Gastroesophageal sphincter (tissue), 4 donors: Measurements from ENCODE around the gene ANO4. TPM values are rescaled to one million over a fixed set of nuclear protein-coding genes. Genes with fewer than 3 reads are reported as not detected.

Experiments
- ATAC-seq: fragments of 150-250 bp; one replicate; pipeline ENCODE4 v1.9.1; 2016; ENCODE audit warnings: mild to moderate bottlenecking, moderate library complexity
- H3K27ac ChIP-seq, 4 donors: fragments of 200-600 bp; sonication (generic) in 3 of 4; 1 replicate in 3 of 4; 2 replicates in 1 of 4; pipeline ENCODE4 v1.5.1; 2016 to 2019
- H3K27me3 ChIP-seq: fragments of 200-600 bp; sonication (generic); one replicate; pipeline ENCODE4 v1.5.1; 2019
- H3K36me3 ChIP-seq, 2 donors: fragments of 200-600 bp; sonication (generic); one replicate each; pipeline ENCODE4 v1.5.1; 2019; ENCODE audit warnings: control low read depth in 1 of 2
- H3K4me1 ChIP-seq, 3 donors: fragments of 200-600 bp; sonication (generic); 1 replicate in 2 of 3; 2 replicates in 1 of 3; pipeline ENCODE4 v1.5.1; 2016 to 2019; ENCODE audit warnings: control low read depth in 2 of 3
- H3K4me3 ChIP-seq, 2 donors: fragments of 200-600 bp; sonication (generic); one replicate each; pipeline ENCODE4 v1.5.1; 2019; ENCODE audit warnings: mild to moderate bottlenecking in 1 of 2, moderate library complexity in 1 of 2
- H3K9me3 ChIP-seq, 3 donors: fragments of 200-600 bp; sonication (generic); one replicate each; pipeline ENCODE4 v1.5.1; 2017 to 2019; ENCODE audit warnings: control low read depth in 2 of 3
- EP300 ChIP-seq: sonication (generic); formaldehyde crosslinking; IDR thresholded peaks from one replicate; pipeline ENCODE4 v1.6.1; 2017; ENCODE audit warnings: antibody characterized with exemption, mild to moderate bottlenecking
- POLR2A ChIP-seq, 2 donors: fragments of 450-650 bp; IDR thresholded peaks; one replicate each; pipeline ENCODE4 v1.6.1; 2017; ENCODE audit warnings: antibody characterized with exemption in 2 of 2, mild to moderate bottlenecking in 2 of 2, moderate library complexity in 1 of 2
- POLR2AphosphoS5 ChIP-seq: sonication (generic); formaldehyde crosslinking; IDR thresholded peaks from one replicate; pipeline ENCODE4 v1.6.1; 2017; ENCODE audit warnings: antibody characterized with exemption
- WGBS, 2 donors: methylation state at CpG; one replicate each; pipeline ENCODE4 v1.1.5; 2018; ENCODE audit warnings: low coverage in 1 of 2; 5-methylcytosine and 5-hydroxymethylcytosine counted together
- total RNA-seq, 4 donors: library from RNA; depleted of rRNA; stranded (reverse); fragments of >200 nt; gene quantifications; one replicate each; pipeline ENCODE4 v1.1.0, GENCODE V29; 2016
- TF ChIP-seq, protein P1 (sequence below), 4 experiments: fragments of 200-600 bp in 2 of 4; fragments of 450-650 bp in 2 of 4; sonication (generic) in 1 of 4; IDR thresholded peaks; one replicate each; pipeline ENCODE4 v1.5.1; 2017 to 2019; ENCODE audit warnings: antibody characterized with exemption in 4 of 4, mild to moderate bottlenecking in 2 of 4, moderate library complexity in 2 of 4

Gene ANO4
- total RNA-seq, 4 donors from 2014 or later, result 0.08 to 0.30 (median 0.13) TPM; not detected in 1

DNA sequence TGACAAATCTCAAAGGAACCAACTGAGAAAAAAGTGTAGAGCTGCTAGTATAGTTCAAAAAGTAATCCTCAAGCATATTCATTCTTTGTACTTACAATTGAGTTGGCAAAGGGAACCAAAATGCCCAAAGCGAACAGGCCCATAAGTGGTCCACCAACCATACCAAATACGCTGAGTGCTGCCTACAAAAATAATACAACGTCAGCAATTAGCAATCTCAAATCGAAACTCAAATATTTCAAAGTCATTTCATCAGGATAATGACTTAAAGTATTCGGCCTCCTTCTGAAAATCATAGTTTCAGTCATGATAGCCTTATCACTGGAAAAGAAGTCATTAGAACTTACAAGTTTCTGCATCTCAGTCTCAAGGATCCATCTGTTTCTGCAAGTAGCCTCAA is 373.4 kb downstream of the ANO4 start:
- WGBS, 2 donors, result 83 to 98% methylated on average over 5 of the region's 5 CpGs
- no peak for ATAC-seq
- H3K4me3 ChIP-seq, result no peak overlapping the region
- peaks cover 0 to 3% (median 0%) of the 10 kb centered on the region in 3 donors for H3K9me3 ChIP-seq
- H3K27ac ChIP-seq, result no peak overlapping the region
- TF ChIP-seq, protein P1, sequence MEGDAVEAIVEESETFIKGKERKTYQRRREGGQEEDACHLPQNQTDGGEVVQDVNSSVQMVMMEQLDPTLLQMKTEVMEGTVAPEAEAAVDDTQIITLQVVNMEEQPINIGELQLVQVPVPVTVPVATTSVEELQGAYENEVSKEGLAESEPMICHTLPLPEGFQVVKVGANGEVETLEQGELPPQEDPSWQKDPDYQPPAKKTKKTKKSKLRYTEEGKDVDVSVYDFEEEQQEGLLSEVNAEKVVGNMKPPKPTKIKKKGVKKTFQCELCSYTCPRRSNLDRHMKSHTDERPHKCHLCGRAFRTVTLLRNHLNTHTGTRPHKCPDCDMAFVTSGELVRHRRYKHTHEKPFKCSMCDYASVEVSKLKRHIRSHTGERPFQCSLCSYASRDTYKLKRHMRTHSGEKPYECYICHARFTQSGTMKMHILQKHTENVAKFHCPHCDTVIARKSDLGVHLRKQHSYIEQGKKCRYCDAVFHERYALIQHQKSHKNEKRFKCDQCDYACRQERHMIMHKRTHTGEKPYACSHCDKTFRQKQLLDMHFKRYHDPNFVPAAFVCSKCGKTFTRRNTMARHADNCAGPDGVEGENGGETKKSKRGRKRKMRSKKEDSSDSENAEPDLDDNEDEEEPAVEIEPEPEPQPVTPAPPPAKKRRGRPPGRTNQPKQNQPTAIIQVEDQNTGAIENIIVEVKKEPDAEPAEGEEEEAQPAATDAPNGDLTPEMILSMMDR (IDR thresholded peaks at IDR 0.05), result no peak
- TF ChIP-seq POLR2A (IDR thresholded peaks at IDR 0.05) (no peak), EP300 (no peak), POLR2AphosphoS5 (no peak)
- H3K36me3 ChIP-seq, result no peaks in the 10 kb centered on the region
- H3K4me1 ChIP-seq, result no peaks in the 10 kb centered on the region
- H3K27me3 ChIP-seq, result no peaks in the 10 kb centered on the region

DNA sequence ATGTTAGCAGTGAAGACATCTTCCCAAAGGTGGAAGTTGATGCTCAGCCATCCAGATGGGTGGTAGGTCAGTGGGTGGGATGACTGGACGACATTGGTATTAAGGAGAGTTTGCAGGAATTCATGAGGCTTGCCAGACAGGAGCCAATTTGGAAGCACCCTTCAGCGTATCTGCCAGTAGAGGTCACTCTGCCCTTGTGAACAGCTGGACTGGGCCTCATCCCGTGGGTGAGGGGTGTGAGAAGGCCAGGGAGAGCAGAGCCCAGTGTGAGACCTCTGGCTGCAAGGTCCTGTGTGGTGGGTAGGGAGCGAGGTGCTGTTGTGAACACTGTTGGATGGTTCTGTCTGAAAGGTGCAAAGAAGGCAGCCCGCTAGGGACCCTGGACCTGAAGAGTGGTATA is 377.7 kb downstream of the ANO4 start:
- H3K4me3 ChIP-seq, result no peak overlapping the region
- ATAC-seq, result no peak
- H3K27me3 ChIP-seq, result no peaks in the 10 kb centered on the region
- H3K4me1 ChIP-seq, result no peaks in the 10 kb centered on the region
- no peak for TF ChIP-seq EP300
- TF ChIP-seq POLR2AphosphoS5, result no peak
- TF ChIP-seq POLR2A (IDR thresholded peaks at IDR 0.05), result no peak
- WGBS, 2 donors, result 64 to 70% methylated on average over 2 to 3 of the region's 5 CpGs
- H3K36me3 ChIP-seq, result no peaks in the 10 kb centered on the region
- peaks cover 0 to 10% (median 0%) of the 10 kb centered on the region in 3 donors for H3K9me3 ChIP-seq
- H3K27ac ChIP-seq, result no peak overlapping the region

DNA sequence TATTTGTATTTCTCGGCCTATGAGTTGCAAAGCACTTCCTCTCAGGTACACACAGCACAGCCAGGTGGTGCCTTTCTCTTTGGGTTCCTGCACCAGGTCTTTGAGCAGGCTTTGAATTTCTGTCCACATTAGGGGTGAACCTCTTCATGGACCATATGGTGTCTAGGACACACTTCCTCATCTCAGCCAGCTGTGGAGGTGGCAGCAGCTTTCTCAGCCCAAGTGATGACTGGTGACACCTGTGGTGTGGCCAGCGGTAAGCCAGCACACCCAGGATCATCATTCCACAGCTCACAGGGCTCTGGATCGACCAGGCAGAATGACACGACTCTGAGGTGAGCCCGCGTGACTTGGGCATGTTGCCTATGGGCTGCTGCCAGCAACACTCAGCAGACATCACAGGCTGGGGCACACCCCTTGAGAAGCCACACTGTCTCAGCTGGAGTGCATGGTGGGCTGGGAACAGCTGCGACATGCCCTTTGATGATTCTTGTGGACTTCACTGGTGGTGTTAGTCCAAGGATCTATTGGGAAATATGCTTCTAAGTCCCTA is 378.7 kb downstream of the ANO4 start:
- TF ChIP-seq POLR2A (IDR thresholded peaks at IDR 0.05), result no peak
- TF ChIP-seq EP300, result no peak
- TF ChIP-seq, protein P1 (IDR thresholded peaks at IDR 0.05), result no peak
- TF ChIP-seq POLR2AphosphoS5, result no peak
- WGBS, 2 donors, result 86% methylated on average over 1 of the region's 7 CpGs; no CpG with 5 or more reads in 1 of the 2 donors
- H3K36me3 ChIP-seq, result no peaks in the 10 kb centered on the region
- peaks cover 0 to 10% (median 0%) of the 10 kb centered on the region in 3 donors for H3K9me3 ChIP-seq
- ATAC-seq, result no peak
- H3K27me3 ChIP-seq, result no peaks in the 10 kb centered on the region
- H3K4me3 ChIP-seq, result no peak overlapping the region
- H3K4me1 ChIP-seq, result no peaks in the 10 kb centered on the region
- H3K27ac ChIP-seq, result no peak overlapping the region

DNA sequence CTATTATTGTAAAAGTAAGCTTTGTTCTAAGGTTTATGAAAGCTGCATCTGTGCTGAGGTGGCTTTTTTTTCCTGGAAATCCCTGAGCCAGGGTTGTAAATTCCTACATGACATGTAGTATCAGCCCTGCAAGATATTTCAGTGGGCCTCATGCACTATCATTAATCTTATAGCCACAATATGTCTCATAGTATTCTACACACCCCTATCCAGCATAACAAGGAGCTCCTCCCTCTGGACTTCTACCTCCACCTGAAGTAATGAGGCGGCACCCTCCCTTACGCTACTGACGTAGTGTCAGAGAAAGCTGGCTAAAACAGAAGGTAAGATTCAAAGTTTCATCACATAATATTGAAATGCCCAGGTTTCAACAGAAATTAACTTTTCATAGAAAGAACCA is 380.0 kb downstream of the ANO4 start:
- 87% methylated on average over 3 of the region's 3 CpGs; no CpG with 5 or more reads in 1 of the 2 donors for WGBS, 2 donors
- Histone ChIP-seq H3K36me3 (no peaks in the 10 kb centered on the region), H3K27ac (no peak overlapping the region), H3K27me3 (no peaks in the 10 kb centered on the region), H3K4me1 (no peaks in the 10 kb centered on the region), H3K4me3 (no peak overlapping the region), H3K9me3 (peaks cover 0 to 10% (median 0%) of the 10 kb centered on the region in 3 donors)
- TF ChIP-seq EP300 (no peak), POLR2AphosphoS5 (no peak), POLR2A (IDR thresholded peaks at IDR 0.05) (no peak)
- TF ChIP-seq, protein P1 (IDR thresholded peaks at IDR 0.05), result no peak
- no peak for ATAC-seq

Other genes with a start within 250 kb of the ANO4 start
- gene GAS2L3, start 221.1 kb upstream of the ANO4 start, total RNA-seq, result 1 to 10 TPM; 2.5 to 6.5 (median 3.6) TPM